NCI-H2107 (cell line): ENCODE data around the gene SLC25A20.
"Not testable (repeated sequence)": the region's sequence is repeated elsewhere in the genome, so short reads cannot be mapped to it uniquely, and the experiment has no call there.

Experiments
- DNase-seq: peaks from one replicate; lab custom pipeline; 2025; lab: John Stamatoyannopoulos, UW

The SLC25A20 gene

GRCh38 chr3:48845170-48845569, 53.5 kb downstream of the SLC25A20 start:
- DNase-seq = no peak

- no peak for DNase-seq
These were observed 61.5 kb downstream of the SLC25A20 start for GRCh38 chr3:48837163-48837562.

GRCh38 chr3:48835650-48836366, 62.9 kb downstream of the SLC25A20 start:
- no peak for DNase-seq

GRCh38 chr3:48832684-48833083, 66.0 kb downstream of the SLC25A20 start:
- DNase-seq = no peak

- no peak for DNase-seq
These were observed 68.0 kb downstream of the SLC25A20 start for GRCh38 chr3:48830715-48831114.

- DNase-seq = not testable (repeated sequence)
These were observed 69.2 kb downstream of the SLC25A20 start for GRCh38 chr3:48829525-48829924.

GRCh38 chr3:48827874-48828273, 70.8 kb downstream of the SLC25A20 start:
- not testable (repeated sequence) for DNase-seq

- no peak for DNase-seq
These were observed 72.2 kb downstream of the SLC25A20 start for GRCh38 chr3:48826451-48826850.

GRCh38 chr3:48820612-48821324, 77.9 kb downstream of the SLC25A20 start:
- DNase-seq = no peak

- DNase-seq = no peak
These were observed 79.2 kb downstream of the SLC25A20 start for GRCh38 chr3:48819234-48820221.

- DNase-seq = no peak
These were observed 87.2 kb downstream of the SLC25A20 start for GRCh38 chr3:48811524-48811923.
